ENCODE results near the gene DNAJC12.
"Not testable (repeated sequence)": the region's sequence is repeated elsewhere in the genome, so short reads cannot be mapped to it uniquely, and the experiment has no call there.

The DNAJC12 gene

GRCh38 chr10:67767244-67767643, 70.7 kb downstream of the DNAJC12 start:
- TF ChIP-seq ESRRG (CRISPR knock-in tag; IDR thresholded peaks at IDR 0.05) (no peak), ISL1 (CRISPR knock-in tag; IDR thresholded peaks at IDR 0.05) (no peak), TCF4 (CRISPR knock-in tag; IDR thresholded peaks at IDR 0.05; ENCODE audit: borderline replicate concordance) (no peak), ZNF8 (CRISPR knock-in tag; IDR thresholded peaks at IDR 0.05) (no peak), POU6F1 (CRISPR knock-in tag; IDR thresholded peaks at IDR 0.05; ENCODE audit: borderline replicate concordance, low read depth) (no peak), BACH2 (CRISPR knock-in tag; IDR thresholded peaks at IDR 0.05; ENCODE audit: borderline replicate concordance) (no peak), PATZ1 (CRISPR knock-in tag; IDR thresholded peaks at IDR 0.05; ENCODE audit: borderline replicate concordance) (no peak), ZNF565 (CRISPR knock-in tag; conservative IDR thresholded peaks at IDR 0.05; ENCODE audit: low read depth) (no peak), GLIS3 (CRISPR knock-in tag; IDR thresholded peaks at IDR 0.05) (no peak), RARB (CRISPR knock-in tag; IDR thresholded peaks at IDR 0.05) (no peak), OSR1 (CRISPR knock-in tag; IDR thresholded peaks at IDR 0.05) (no peak), ARNTL (CRISPR knock-in tag; IDR thresholded peaks at IDR 0.05; ENCODE audit: borderline replicate concordance, low read depth) (no peak), ZFP3 (CRISPR knock-in tag; IDR thresholded peaks at IDR 0.05) (no peak), ZNF70 (CRISPR knock-in tag; IDR thresholded peaks at IDR 0.05) (no peak), CSRNP3 (CRISPR knock-in tag; IDR thresholded peaks at IDR 0.05) (no peak), SNAI2 (CRISPR knock-in tag; IDR thresholded peaks at IDR 0.05) (no peak), ZC3H10 (CRISPR knock-in tag; IDR thresholded peaks at IDR 0.05) (no peak), CREB5 (CRISPR knock-in tag; IDR thresholded peaks at IDR 0.05; ENCODE audit: low read depth) (no peak), TSHZ2 (CRISPR knock-in tag; IDR thresholded peaks at IDR 0.05) (no peak)
- no peak for ATAC-seq

GRCh38 chr10:67764012-67764822, 73.8 kb downstream of the DNAJC12 start:
- TF ChIP-seq BACH2 (CRISPR knock-in tag; IDR thresholded peaks at IDR 0.05; ENCODE audit: borderline replicate concordance) (no peak), ZNF70 (CRISPR knock-in tag; IDR thresholded peaks at IDR 0.05) (0 out of 2 replicates have a peak, but pooled peaks have one; percentile 23)
- peak; percentile 87 for ATAC-seq

GRCh38 chr10:67763499-67764011, 74.4 kb downstream of the DNAJC12 start:
- peak; percentile 54 for ATAC-seq
- no peak for TF ChIP-seq ZFP30 (CRISPR knock-in tag; IDR thresholded peaks at IDR 0.05)
- no peak for TF ChIP-seq TOX (CRISPR knock-in tag; IDR thresholded peaks at IDR 0.05; ENCODE audit: borderline replicate concordance)

GRCh38 chr10:67762567-67762966, 75.4 kb downstream of the DNAJC12 start:
- ATAC-seq = not testable (repeated sequence)

Measured in SK-N-SH treated with all-trans-retinoic acid at 6 μM for 48 hours (cell line).